Duodenal mucosa (tissue), 2 donors: Measurements from ENCODE around the gene LYPD6.
A peak's percentile ranks its signal among the peaks of the same experiment; 100 is the strongest.
"Not testable (repeated sequence)": the region's sequence is repeated elsewhere in the genome, so short reads cannot be mapped to it uniquely, and the experiment has no call there.

Experiments
- H3K27ac ChIP-seq: one replicate; pipeline ENCODE4 v1.7.0; 2013; ENCODE audit warnings: low read depth, low read length
- H3K27me3 ChIP-seq, 2 donors: one replicate each; pipeline ENCODE4 v1.7.0; 2013; ENCODE audit warnings: low read length in 2 of 2, control low read depth in 1 of 2; ENCODE audit not compliant: insufficient read depth in 2 of 2, control insufficient read depth in 1 of 2
- H3K36me3 ChIP-seq, 2 donors: one replicate each; pipeline ENCODE4 v1.7.0; 2013; ENCODE audit warnings: low read length in 2 of 2, control low read depth in 1 of 2; ENCODE audit not compliant: insufficient read depth in 2 of 2, control insufficient read depth in 1 of 2
- H3K4me1 ChIP-seq, 2 donors: one replicate each; pipeline ENCODE4 v1.7.0; 2013; ENCODE audit warnings: low read length in 2 of 2, control low read depth in 1 of 2; ENCODE audit not compliant: insufficient read depth in 2 of 2, control insufficient read depth in 1 of 2
- H3K4me3 ChIP-seq, 2 donors: one replicate each; pipeline ENCODE4 v1.7.0; 2013; ENCODE audit warnings: low read length in 2 of 2, low read depth in 1 of 2
- H3K9ac ChIP-seq, 2 donors: one replicate each; pipeline ENCODE4 v1.7.0; 2013; ENCODE audit warnings: low read length in 2 of 2, low read depth in 1 of 2
- H3K9me3 ChIP-seq, 2 donors: one replicate each; pipeline ENCODE4 v1.7.0; 2013; ENCODE audit warnings: low read length in 2 of 2, control low read depth in 1 of 2; ENCODE audit not compliant: control insufficient read depth in 1 of 2

LYPD6 gene

DNA sequence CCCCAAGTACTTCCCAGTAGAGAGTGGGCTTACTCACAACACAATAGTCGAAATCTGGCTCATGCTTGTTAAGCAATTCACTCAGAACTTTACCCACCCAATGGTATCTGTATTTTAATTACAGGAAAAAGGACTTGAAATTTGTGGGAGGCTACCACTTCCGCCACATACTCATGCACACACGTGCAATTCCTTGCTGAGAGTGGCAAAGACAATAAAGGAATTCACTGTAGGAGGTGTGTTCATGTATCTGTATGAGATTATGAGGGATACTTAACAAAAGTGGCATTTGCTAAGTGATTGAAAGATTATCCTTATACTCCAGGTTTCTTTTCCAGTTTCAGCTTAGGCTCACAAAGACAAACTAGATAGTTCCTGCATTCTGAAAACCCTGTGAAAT, 14.9 kb upstream of the LYPD6 start:
- H3K9ac ChIP-seq, result no peak overlapping the region
- H3K27me3 ChIP-seq, result peaks cover 0 to 4% of the 10 kb centered on the region in 2 donors
- no peak overlapping the region for H3K27ac ChIP-seq
- H3K9me3 ChIP-seq, result no peaks in the 10 kb centered on the region
- H3K4me3 ChIP-seq, result no peak overlapping the region
- H3K4me1 ChIP-seq, result peaks cover 0 to 5% of the 10 kb centered on the region in 2 donors
- no peaks in the 10 kb centered on the region for H3K36me3 ChIP-seq

DNA sequence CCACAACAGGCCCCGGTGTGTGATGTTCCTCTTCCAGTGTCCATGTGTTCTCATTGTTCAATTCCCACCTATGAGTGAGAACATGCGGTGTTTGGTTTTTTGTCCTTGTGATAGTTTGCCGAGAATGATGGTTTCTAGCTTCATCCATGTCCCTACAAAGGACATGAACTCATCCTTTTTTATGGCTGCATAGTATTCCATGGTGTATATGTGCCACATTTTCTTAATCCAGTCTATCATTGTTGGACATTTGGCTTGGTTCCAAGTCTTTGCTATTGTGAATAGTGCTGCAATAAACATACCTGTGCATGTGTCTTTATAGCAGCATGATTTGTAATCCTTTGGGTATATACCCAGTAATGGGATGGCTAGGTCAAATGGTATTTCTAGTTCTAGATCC, 11.8 kb upstream of the LYPD6 start:
- H3K36me3 ChIP-seq, H3K9ac ChIP-seq, H3K9me3 ChIP-seq, H3K4me1 ChIP-seq, H3K4me3 ChIP-seq, H3K27ac ChIP-seq: not testable (repeated sequence)
- peaks cover 0 to 10% of the 10 kb centered on the region in 2 donors for H3K27me3 ChIP-seq

DNA sequence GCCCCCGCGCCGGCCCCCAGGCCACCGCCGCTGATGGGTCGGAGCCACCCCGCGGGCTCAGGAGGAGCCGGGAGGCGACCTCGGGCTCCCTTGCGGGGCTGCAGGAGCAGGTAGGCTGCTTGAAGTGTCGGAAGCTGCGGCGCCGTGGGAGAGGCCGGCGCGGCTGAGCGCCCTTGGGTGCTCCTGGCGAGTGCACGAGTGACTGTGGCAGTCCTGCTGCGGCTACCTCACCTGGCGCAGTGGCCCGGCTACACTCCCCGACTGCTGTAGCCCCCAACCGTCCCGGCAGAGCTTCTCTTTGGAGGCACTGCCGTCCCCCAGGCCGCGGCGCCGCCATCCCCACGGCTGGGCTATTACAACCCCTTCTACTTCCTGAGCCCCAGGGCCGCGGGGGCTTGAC, 10.0 kb upstream of the LYPD6 start:
- no peak overlapping the region for H3K27ac ChIP-seq
- H3K4me1 ChIP-seq, result no peaks in the 10 kb centered on the region
- H3K36me3 ChIP-seq, result no peaks in the 10 kb centered on the region
- no peak overlapping the region for H3K4me3 ChIP-seq
- no peaks in the 10 kb centered on the region for H3K9me3 ChIP-seq
- H3K27me3 ChIP-seq, result peaks cover 0 to 7% of the 10 kb centered on the region in 2 donors
- no peak overlapping the region for H3K9ac ChIP-seq

DNA sequence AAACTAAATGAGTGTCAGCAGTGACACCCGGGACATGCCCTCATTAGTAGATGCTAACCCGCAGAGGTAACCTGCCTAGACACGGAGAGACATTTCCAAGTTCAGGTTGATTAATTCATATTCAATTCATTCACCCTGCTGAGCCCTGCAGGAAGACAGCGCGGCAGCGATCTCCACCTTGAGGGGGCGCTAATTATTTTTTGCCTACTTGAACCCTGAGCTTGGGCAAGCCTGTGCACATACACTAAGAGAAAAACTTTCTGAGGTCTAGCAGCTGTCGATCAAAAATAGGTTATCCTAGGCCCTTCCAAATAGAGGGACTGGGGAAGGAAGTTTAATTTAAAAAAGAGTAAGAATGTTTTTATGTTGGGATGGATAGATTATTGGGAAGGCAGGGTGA, 1.3 kb upstream of the LYPD6 start:
- no peaks in the 10 kb centered on the region for H3K36me3 ChIP-seq
- peak overlapping the region; percentile 80 to 85 for H3K4me3 ChIP-seq
- peaks cover 0 to 8% of the 10 kb centered on the region in 2 donors for H3K4me1 ChIP-seq
- H3K9me3 ChIP-seq, result no peaks in the 10 kb centered on the region
- H3K27me3 ChIP-seq, result peaks cover 3% of the 10 kb centered on the region in 2 donors
- H3K9ac ChIP-seq, result peak overlapping the region in 1 of 2 donors; percentile 54
- H3K27ac ChIP-seq, result no peak overlapping the region

DNA sequence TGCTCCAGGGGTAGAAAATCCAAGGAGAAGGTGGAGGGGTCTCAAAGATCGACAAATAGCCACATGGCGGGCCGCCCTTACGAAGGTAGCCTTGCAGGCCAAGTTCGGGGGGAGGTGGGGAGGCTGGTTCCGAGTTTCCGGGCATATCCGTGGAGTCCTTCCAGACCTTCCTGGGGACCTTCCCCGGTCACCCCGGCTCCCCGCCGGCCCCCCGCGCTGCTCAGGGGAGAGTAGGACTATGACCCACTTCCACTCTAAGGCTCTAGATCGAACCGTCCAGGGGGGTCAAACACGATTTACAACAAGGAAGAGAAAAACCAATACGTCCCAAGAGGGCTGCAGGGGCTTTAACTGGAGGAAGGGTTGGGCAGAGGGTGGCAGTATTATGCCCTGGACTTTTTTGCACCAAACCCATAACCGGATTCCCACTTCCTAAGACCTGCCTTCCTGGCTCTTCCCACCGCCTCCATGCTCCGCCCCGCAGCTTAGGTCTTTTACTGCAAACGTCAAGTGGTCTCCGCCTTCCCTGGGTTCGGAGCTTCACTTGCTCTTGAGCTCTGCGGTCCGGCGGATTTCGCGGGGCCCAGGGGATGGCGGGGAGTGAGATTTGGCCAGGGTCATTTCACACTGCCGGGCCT, 779 bp upstream of the LYPD6 start:
- H3K4me1 ChIP-seq, result peaks cover 0 to 8% of the 10 kb centered on the region in 2 donors
- no peaks in the 10 kb centered on the region for H3K36me3 ChIP-seq
- H3K9me3 ChIP-seq, result no peaks in the 10 kb centered on the region
- H3K27me3 ChIP-seq, result peaks cover 3% of the 10 kb centered on the region in 2 donors
- H3K4me3 ChIP-seq, result peak overlapping the region; percentile 80 to 85
- H3K9ac ChIP-seq, result peak overlapping the region; percentile 54 to 67
- no peak overlapping the region for H3K27ac ChIP-seq

DNA sequence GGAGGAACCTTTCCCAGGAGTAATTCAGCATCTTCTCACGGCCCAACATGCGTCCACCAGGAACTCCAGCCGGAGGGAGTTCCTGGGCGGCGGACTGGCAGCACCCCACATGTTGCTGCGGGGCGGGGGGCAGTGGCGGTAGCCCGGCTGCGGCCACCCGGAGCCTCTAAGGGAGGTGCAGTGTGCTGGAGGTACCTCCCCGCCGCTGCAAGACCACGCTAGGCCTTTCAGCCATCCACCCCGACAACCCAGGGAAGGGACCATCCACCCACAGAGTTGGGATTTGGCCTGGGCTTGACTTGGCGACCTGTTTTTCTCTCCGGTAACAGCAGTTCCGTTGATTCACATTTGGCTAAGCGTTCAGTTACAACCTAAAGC, 625 bp downstream of the LYPD6 start:
- no peak overlapping the region for H3K27ac ChIP-seq
- H3K4me3 ChIP-seq, result peak overlapping the region; percentile 76
- H3K4me1 ChIP-seq, result peaks cover 0 to 8% of the 10 kb centered on the region in 2 donors
- H3K36me3 ChIP-seq, result no peaks in the 10 kb centered on the region
- H3K9me3 ChIP-seq, result no peaks in the 10 kb centered on the region
- H3K9ac ChIP-seq, result peak overlapping the region in 1 of 2 donors; percentile 37
- H3K27me3 ChIP-seq, result peaks cover 3% of the 10 kb centered on the region in 2 donors

DNA sequence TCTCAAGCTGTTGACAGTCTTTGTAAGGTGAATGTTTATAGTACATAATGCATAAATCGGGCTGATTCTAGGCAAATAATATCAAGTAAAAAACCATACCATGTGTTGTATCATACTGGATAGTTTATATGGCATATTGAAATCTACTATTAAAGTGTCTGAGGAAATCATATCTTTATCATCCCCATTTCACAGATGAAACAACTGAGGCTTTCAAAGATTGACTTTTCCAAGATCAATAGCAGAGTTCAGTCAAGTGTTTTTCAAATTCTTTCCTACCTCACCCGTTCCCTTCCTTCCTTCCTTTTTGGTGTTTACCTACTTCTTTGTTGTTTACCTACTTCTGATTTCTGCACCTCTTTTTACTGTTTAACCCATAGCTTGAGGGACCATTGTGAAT, 2.0 kb downstream of the LYPD6 start:
- Histone ChIP-seq H3K27ac (no peak overlapping the region), H3K4me1 (peaks cover 0 to 8% of the 10 kb centered on the region in 2 donors), H3K9ac (no peak overlapping the region), H3K27me3 (peaks cover 3% of the 10 kb centered on the region in 2 donors), H3K36me3 (no peaks in the 10 kb centered on the region), H3K9me3 (no peaks in the 10 kb centered on the region), H3K4me3 (no peak overlapping the region)

DNA sequence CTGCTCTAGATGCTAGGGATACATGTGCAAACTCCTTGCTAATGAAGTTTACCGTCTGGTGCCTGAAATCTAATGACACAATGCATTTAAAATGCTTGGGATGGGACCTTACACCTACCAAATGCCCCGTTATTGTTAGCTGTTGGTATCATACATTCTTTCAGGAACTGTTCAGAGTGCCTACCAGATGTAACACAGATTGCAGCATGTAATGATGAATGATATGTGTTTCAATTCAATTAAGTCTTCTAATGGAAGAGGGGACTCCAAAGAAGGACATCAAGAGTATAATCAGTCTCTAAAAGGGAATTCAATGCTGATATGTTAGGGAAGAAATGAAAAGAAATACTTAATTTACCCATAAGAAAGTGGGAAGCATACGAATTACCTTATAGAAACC, 3.2 kb downstream of the LYPD6 start:
- H3K4me3 ChIP-seq, result no peak overlapping the region
- no peaks in the 10 kb centered on the region for H3K36me3 ChIP-seq
- no peak overlapping the region for H3K9ac ChIP-seq
- no peaks in the 10 kb centered on the region for H3K9me3 ChIP-seq
- no peak overlapping the region for H3K27ac ChIP-seq
- peaks cover 0 to 8% of the 10 kb centered on the region in 2 donors for H3K4me1 ChIP-seq
- H3K27me3 ChIP-seq, result peaks cover 0 to 3% of the 10 kb centered on the region in 2 donors

DNA sequence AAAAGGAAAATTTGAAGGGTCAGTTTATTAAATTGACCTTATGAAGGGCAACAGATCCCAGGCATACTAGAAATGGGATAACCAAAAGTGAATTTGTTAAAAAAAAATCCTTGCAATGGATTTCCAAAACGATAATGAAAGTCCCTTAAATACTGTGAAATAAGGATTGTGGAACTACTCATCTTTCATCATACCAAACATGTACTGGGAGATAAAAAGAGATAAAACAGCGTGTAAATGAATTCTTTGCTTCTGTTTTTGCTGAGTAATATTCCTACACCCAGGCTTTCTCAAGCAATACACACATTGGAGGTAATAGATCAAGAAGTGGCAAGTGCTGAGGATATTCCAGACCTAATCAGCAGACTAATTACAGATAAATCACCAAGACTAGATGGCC, 3.8 kb downstream of the LYPD6 start:
- peaks cover 0 to 3% of the 10 kb centered on the region in 2 donors for H3K27me3 ChIP-seq
- H3K9me3 ChIP-seq, result no peaks in the 10 kb centered on the region
- no peak overlapping the region for H3K4me3 ChIP-seq
- no peak overlapping the region for H3K9ac ChIP-seq
- H3K4me1 ChIP-seq, result peaks cover 0 to 8% of the 10 kb centered on the region in 2 donors
- no peak overlapping the region for H3K27ac ChIP-seq
- H3K36me3 ChIP-seq, result no peaks in the 10 kb centered on the region

DNA sequence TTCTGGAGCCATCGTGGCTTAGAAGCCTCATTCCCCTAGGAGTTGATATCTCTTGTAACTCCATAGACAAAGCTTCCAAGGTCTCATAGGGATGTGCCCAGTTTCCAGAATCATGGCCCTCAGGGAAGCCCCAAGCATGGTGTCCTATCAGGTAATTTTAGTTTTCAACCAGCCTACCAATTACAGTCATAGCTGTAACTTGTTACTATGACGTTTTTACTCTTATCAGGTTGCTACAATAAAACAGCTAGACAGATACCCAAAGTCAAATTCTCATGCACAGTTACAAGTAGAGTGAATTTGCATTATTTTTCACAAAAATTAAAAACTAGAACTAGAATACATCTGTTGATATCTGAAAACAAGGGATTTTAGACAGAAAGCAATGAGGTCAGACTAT, 8.9 kb downstream of the LYPD6 start:
- Histone ChIP-seq H3K4me3 (no peak overlapping the region), H3K27ac (no peak overlapping the region), H3K4me1 (no peaks in the 10 kb centered on the region), H3K36me3 (no peaks in the 10 kb centered on the region), H3K27me3 (no peaks in the 10 kb centered on the region), H3K9ac (no peak overlapping the region), H3K9me3 (no peaks in the 10 kb centered on the region)
